T-helper 2 cell treated with Interferon-gamma antibody and Interleukin-4, amounts not matched to agents 5 μg/mL and 100 μg/mL, for 36 hours (primary cell): ENCODE data around the gene CXCL17.
"Not testable (repeated sequence)": the region's sequence is repeated elsewhere in the genome, so short reads cannot be mapped to it uniquely, and the experiment has no call there.

Experiments used
- DNase-seq: peaks from one replicate; pipeline ENCODE4 v3.0.0; 2021; ENCODE audit warnings: low spot score
- H3K27ac Mint-ChIP-seq: one replicate; pipeline ENCODE4 v1.8.0; 2021; ENCODE audit warnings: mild to moderate bottlenecking, mixed read lengths
- H3K27me3 Mint-ChIP-seq: one replicate; pipeline ENCODE4 v1.8.0; 2021; ENCODE audit warnings: low read depth, mixed read lengths
- H3K36me3 Mint-ChIP-seq: one replicate; pipeline ENCODE4 v1.8.0; 2021; ENCODE audit warnings: low read depth, mixed read lengths
- H3K4me1 Mint-ChIP-seq: one replicate; pipeline ENCODE4 v1.8.0; 2021; ENCODE audit warnings: low read depth, mixed read lengths
- H3K4me3 Mint-ChIP-seq: one replicate; pipeline ENCODE4 v1.8.0; 2022; ENCODE audit warnings: mild to moderate bottlenecking, moderate library complexity, mixed read lengths
- H3K9me3 Mint-ChIP-seq: one replicate; pipeline ENCODE4 v1.8.0; 2021; ENCODE audit warnings: mixed read lengths

CXCL17 gene, protein sequence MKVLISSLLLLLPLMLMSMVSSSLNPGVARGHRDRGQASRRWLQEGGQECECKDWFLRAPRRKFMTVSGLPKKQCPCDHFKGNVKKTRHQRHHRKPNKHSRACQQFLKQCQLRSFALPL

DNA sequence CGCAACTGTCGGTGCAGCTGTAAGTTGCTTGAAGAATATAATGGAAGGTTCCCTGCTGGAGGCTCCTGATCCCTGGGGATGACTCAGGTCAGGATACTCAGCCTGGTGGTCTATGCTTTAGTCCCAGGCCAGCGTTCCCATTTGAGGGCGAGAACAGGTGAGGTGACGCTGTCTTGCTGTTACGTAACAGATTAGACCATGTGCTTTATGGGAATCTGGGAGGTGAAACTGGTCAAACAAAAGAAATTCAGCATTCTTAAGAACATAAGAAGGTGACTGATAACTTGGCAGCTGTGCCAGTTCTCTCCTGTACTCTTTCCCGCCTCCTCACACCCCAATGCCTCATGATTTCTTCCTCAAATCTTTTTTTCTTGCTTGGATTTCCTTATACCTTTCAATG, at the start of gene CXCL17:
Gene CXCL17, minus strand, starts transcription at position 114 of the 400 bp plus-strand sequence. CDS start 114 bp downstream, outside the sequence.
- Mint-ChIP-seq H3K4me1 (peaks cover 23% of the 10 kb centered on the region), H3K36me3 (no peaks in the 10 kb centered on the region), H3K27me3 (no peaks in the 10 kb centered on the region), H3K4me3 (no peak within 1 kb of the TSS), H3K9me3 (no peaks in the 10 kb centered on the region), H3K27ac (no peak within 1 kb of the TSS)
- DNase-seq, result no peak

DNA sequence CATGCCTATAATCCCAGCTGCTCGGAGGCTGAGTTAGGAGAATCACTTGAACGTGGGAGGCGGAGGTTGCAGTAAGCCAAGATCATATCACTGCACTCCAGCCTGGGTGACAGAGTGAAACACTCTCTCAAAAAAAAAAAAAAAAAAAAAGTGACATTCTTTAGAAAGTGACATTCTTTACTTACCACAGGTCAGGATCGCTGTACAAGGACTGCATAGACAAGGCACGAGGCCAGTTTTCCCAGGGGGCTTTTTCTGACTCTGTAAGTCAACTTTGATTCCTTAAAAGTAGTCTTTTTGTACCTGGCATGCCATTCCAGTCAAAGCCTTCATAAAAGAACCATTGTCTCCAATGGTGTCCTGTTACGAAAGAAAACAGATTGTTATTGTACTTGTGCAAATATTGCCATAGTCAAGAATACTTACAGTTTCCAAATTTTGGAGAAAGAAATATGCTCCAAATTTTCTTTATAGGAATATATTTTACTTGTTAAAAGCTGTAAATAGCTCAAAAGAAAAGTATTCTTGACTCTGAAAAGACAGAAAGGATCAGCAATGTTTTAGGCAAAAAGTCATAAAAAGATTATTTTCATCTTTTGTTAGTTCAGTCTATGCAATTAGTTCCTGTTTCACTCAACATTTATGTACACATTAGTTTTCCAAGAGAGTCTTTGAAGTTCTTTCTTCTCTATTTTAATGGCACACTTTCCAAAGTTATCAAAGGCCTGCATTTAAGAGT, 46.2 kb upstream of the CXCL17 start:
- H3K27me3 Mint-ChIP-seq, result no peaks in the 10 kb centered on the region
- H3K9me3 Mint-ChIP-seq, result no peaks in the 10 kb centered on the region
- no peaks in the 10 kb centered on the region for H3K36me3 Mint-ChIP-seq
- H3K4me1 Mint-ChIP-seq, result peaks cover 20% of the 10 kb centered on the region
- H3K27ac Mint-ChIP-seq, result no peak overlapping the region
- no peak overlapping the region for H3K4me3 Mint-ChIP-seq
- DNase-seq, result no peak

DNA sequence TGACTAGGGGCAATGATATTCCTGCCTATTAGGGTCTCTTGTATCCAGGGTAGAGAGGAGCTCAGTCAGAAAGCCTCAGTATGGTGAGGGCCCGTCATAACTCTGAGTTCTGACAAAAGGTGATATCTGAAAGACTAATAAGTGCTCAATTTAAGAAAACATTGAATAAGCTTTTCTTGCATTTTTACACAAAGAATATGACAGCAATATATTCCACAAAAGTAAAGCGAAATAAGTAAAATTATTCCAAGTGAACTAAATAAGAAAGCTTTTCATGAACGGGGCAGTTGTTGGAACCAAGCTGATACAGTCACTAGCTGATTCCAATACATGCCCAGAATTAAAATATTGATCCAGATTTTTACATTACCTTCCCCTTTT, 45.0 kb upstream of the CXCL17 start:
- DNase-seq, result no peak
- Mint-ChIP-seq H3K27ac (no peak overlapping the region), H3K27me3 (no peaks in the 10 kb centered on the region), H3K4me1 (peaks cover 23% of the 10 kb centered on the region), H3K4me3 (no peak overlapping the region), H3K9me3 (no peaks in the 10 kb centered on the region), H3K36me3 (no peaks in the 10 kb centered on the region)

DNA sequence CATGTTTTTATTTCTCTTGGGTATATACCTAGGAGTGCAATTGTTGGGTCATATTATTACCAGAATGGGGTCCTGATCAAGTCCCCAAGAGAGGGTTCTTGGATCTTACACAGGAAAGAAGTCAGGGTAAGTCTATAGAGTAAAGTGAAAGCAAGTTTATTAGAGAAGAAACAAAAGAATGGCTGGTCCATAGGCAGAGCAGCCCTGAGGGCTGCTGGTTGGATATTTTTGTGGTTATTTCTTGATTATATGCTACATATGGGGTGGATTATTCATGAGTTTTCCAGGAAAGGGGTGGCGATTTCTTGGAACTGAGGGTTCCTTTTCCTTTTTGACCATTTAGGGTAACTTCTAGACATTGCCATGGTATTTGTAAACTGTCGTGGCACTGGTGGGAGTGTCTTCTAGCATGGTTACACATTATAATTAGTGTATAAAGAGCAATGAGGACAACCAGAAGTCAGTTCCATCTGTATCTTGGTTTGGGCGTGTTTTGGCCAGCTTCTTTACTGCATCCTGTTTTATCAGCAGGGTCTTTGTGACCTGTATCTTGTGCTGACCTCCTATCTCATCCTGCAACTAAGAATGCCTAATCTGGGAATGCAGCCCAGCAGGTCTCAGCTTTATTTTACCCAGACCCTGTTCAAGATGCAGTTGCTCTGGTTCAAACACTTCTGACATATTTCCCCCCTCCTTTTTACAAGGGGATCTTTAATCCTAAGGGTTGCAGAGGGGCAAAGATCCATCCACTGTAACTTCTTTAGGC, 44.5 kb upstream of the CXCL17 start:
- Mint-ChIP-seq H3K36me3 (no peaks in the 10 kb centered on the region), H3K4me3 (no peak overlapping the region), H3K27me3 (no peaks in the 10 kb centered on the region), H3K27ac (peak overlapping the region; percentile 56), H3K9me3 (no peaks in the 10 kb centered on the region), H3K4me1 (peaks cover 23% of the 10 kb centered on the region)
- peak; percentile 25 for DNase-seq

DNA sequence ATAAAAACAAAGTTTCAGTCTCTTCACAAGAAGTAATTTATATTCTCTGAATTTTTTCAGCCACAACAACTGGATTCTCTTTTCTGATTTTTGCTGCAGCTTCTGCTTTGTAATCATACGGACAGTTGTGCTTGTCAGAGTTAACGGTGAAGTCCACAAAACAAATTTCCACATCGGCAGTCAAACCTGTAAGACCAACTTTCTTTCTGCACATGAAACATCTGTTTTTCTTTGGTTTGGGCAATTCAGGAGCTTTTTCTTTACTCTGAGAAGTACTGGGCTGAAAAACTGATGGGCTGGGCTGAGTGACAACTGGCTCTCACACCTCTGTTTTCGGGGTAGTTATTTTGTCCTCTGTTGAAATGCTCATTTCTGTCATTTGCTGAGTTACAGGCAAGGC, 42.3 kb upstream of the CXCL17 start:
- not testable (repeated sequence) for H3K4me3 Mint-ChIP-seq, H3K36me3 Mint-ChIP-seq, H3K27me3 Mint-ChIP-seq, H3K27ac Mint-ChIP-seq, H3K9me3 Mint-ChIP-seq, DNase-seq
- H3K4me1 Mint-ChIP-seq, result peaks cover 33% of the 10 kb centered on the region

DNA sequence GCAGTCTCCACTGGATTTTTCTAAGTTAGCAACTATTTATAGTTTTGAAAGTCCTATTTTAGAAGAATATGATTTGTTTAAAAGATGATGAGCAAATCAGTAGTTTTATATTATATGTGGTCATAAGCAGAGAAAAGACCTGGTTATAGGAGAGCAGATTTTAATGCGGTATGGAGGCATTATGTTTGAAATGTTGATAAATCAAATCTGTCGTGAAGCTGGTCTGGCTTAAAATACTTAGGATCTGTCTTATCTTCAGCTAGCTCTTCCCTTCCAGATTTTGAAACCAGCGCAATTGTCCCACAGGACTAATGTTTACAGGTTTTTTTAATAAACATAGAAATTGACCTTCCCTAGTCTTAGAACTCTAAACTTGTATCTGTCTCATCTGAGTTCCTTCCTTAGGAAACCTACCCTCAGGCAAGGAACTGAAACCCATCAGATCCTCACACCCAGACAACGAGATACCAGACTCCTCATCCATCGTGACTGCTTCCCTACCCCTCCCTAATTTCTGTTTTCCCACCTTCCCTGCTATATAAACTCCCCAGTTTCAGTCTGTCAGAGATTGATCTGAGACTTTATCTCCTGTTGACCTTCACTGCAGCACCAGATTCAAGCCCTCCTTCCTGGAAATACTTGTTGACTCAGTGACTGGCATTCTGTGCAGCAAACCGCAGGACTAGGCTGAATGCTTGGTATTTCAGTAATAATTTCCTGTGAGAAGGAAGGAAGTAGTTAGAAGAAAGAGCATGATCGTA, 37.8 kb upstream of the CXCL17 start:
- H3K36me3 Mint-ChIP-seq, result no peaks in the 10 kb centered on the region
- H3K4me1 Mint-ChIP-seq, result peaks cover 17% of the 10 kb centered on the region
- H3K4me3 Mint-ChIP-seq, result peak overlapping the region; percentile 65
- no peaks in the 10 kb centered on the region for H3K9me3 Mint-ChIP-seq
- H3K27me3 Mint-ChIP-seq, result no peaks in the 10 kb centered on the region
- H3K27ac Mint-ChIP-seq, result peak overlapping the region; percentile 65
- DNase-seq, result peak; percentile 11

DNA sequence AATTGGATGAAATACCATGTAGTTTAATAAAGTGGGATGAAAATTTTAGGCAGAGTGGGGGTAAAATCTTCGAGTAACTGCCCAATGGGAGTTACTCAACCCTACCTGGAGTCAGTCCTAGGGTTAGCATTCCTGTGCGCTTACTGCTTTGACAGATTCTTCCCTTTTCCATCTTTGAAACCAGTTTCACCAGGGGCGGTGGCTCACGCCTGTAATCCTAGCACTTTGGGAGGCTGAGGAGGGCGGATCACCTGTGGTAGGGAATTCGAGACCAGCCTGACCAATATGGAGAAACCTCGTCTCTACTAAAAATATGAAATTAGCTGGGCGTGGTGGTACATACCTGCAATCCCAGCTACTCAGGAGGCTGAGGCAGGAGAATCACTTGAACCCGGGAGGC, 37.0 kb upstream of the CXCL17 start:
- H3K4me1 Mint-ChIP-seq, result peaks cover 17% of the 10 kb centered on the region
- H3K36me3 Mint-ChIP-seq, result no peaks in the 10 kb centered on the region
- H3K27ac Mint-ChIP-seq, result no peak overlapping the region
- no peaks in the 10 kb centered on the region for H3K9me3 Mint-ChIP-seq
- no peak for DNase-seq
- no peak overlapping the region for H3K4me3 Mint-ChIP-seq
- no peaks in the 10 kb centered on the region for H3K27me3 Mint-ChIP-seq

DNA sequence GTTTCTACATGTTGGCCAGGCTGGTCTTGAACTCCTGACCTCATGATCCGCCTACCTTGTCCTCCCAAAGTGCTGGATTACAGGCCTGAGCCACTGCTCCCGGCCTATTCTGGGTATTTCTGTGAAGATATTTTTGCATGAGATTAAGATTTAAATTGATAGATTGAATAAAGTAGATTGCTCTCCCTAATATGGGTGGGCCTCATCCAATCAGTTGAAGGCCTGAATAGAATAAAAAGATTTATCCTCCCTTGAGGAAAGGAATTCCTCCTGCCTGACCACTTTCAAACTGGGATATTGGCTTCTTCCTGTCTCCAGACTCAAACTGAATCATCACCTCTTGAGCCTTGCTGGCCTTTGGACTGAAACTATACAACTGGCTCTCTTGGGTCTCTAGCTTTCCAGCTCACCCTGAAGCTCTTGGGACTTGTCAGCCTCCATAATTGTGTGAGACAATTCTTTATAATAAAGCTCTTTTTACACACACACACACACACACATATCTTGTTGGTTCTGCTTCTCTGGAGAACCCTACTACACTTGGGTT, 36.1 kb upstream of the CXCL17 start:
- no peak overlapping the region for H3K4me3 Mint-ChIP-seq
- no peaks in the 10 kb centered on the region for H3K27me3 Mint-ChIP-seq
- H3K27ac Mint-ChIP-seq, result no peak overlapping the region
- no peaks in the 10 kb centered on the region for H3K36me3 Mint-ChIP-seq
- peaks cover 12% of the 10 kb centered on the region for H3K4me1 Mint-ChIP-seq
- no peaks in the 10 kb centered on the region for H3K9me3 Mint-ChIP-seq
- DNase-seq, result no peak

DNA sequence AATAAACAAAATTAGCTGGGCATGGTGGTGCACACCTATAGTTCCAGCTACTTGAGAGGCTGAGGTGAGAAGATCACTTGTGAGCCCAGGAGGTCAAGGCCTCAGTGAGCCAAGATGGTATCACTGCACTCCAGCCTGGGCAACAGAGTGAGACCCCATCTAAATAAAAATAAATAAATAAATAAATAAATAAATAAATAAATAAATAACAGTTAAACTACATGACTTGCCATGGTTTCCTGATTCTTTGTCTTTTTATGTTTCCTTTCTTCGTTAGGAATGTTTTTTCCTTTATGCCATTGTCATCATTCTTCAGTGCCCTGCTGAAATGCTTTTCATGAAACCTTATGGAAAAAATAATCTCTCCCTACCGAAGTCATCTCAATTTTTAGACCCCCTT, 35.2 kb upstream of the CXCL17 start:
- Mint-ChIP-seq H3K4me1 (peaks cover 10% of the 10 kb centered on the region), H3K27me3 (no peaks in the 10 kb centered on the region), H3K36me3 (no peaks in the 10 kb centered on the region), H3K4me3 (no peak overlapping the region), H3K27ac (no peak overlapping the region), H3K9me3 (no peaks in the 10 kb centered on the region)
- no peak for DNase-seq

DNA sequence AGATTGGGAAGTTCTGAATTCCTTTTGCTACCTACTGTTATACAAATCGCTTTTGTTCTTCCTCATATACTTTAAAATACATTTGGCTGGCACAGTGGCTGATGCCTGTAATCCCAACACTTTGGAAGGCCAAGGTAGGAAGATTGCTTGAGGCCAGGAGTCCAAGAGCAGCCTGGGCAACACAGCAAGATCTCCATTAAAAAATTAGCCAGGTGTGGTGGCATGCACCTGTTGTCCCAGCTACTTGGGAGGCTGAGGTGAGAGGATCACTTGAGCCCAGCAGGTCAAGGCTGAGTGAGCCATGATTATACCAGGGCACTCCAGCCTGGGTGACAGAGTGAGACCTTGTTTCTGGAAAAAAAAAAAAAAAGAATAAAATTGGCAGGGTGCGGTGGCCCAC, 34.4 kb upstream of the CXCL17 start:
- Mint-ChIP-seq H3K4me3 (no peak overlapping the region), H3K36me3 (no peaks in the 10 kb centered on the region), H3K9me3 (no peaks in the 10 kb centered on the region), H3K27me3 (no peaks in the 10 kb centered on the region), H3K27ac (no peak overlapping the region), H3K4me1 (peaks cover 10% of the 10 kb centered on the region)
- no peak for DNase-seq

DNA sequence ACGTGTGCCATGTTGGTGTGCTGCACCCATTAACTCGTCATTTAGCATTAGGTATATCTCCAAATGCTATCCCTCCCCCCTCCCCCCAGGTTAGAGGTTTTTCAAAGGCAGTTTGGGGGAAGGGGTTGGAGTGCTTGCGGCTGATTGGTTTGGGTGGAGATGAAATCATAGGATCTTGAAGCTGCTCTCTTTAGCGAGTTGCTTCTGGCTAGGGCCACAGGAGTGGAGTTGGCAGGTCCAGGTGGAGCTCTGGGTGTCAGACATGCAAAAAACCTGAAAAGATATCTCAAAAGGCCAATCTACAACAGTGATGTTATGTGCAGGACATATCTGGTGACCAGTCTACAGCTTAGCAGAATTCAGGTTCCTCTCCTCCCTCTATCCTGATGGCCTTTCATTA, 32.6 kb upstream of the CXCL17 start:
- Mint-ChIP-seq H3K9me3 (no peaks in the 10 kb centered on the region), H3K4me1 (peaks cover 1% of the 10 kb centered on the region), H3K27ac (no peak overlapping the region), H3K36me3 (no peaks in the 10 kb centered on the region), H3K4me3 (no peak overlapping the region), H3K27me3 (no peaks in the 10 kb centered on the region)
- DNase-seq, result no peak

DNA sequence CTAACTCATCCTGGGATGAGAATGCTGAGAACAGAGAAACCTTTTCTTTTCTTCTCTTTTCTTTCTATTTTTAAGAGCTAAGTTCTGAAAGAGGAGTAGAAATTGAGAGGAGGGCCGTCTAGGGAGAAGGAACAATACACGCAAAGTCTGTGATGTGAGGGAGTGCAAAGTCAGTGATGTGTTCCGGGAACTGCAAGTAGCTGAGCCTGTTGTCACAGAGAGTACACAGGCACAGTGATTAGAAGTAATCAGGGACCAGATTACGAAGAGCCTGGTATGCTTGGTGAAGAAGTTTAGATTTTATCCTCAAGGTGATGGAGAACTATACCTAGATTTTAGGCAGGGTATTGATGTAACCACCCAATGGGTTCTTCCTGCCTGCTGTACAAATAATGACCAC, 32.0 kb upstream of the CXCL17 start:
- peaks cover 3% of the 10 kb centered on the region for H3K4me1 Mint-ChIP-seq
- no peaks in the 10 kb centered on the region for H3K9me3 Mint-ChIP-seq
- no peak for DNase-seq
- H3K36me3 Mint-ChIP-seq, result no peaks in the 10 kb centered on the region
- H3K4me3 Mint-ChIP-seq, result no peak overlapping the region
- no peaks in the 10 kb centered on the region for H3K27me3 Mint-ChIP-seq
- no peak overlapping the region for H3K27ac Mint-ChIP-seq

DNA sequence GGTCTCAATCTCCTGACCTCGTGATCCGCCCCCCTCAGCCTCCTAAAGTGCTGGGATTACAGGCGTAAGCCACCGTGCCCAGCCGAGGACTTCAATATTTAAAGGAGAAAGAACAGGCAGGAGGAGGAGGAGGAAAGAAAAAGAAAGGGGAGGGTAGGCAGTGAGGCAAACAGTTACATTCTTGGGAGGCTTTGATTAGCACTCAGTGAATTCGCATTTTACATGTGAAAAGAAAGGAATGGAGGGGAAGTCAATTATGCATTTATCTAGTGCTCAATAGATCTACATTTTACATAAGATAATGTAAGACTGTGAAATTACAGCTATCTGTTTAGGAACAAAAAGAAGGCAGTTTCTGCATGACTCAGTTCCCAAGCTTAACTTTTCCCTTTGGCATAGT, 30.9 kb upstream of the CXCL17 start:
- DNase-seq, result no peak
- H3K27me3 Mint-ChIP-seq, result no peaks in the 10 kb centered on the region
- peaks cover 4% of the 10 kb centered on the region for H3K4me1 Mint-ChIP-seq
- no peaks in the 10 kb centered on the region for H3K36me3 Mint-ChIP-seq
- H3K9me3 Mint-ChIP-seq, result no peaks in the 10 kb centered on the region
- no peak overlapping the region for H3K4me3 Mint-ChIP-seq
- no peak overlapping the region for H3K27ac Mint-ChIP-seq
